Measurements from ENCODE around the gene TTC7B.
A peak's percentile ranks its signal among the peaks of the same experiment; 100 is the strongest.

TTC7B gene

GRCh38 chr14:90587252-90587910, 228.8 kb downstream of the TTC7B start:
- DNase-seq = no peak

GRCh38 chr14:90585106-90585505, 231.1 kb downstream of the TTC7B start:
- DNase-seq = no peak

GRCh38 chr14:90583916-90584605, 232.2 kb downstream of the TTC7B start:
- DNase-seq = no peak

- no peak for DNase-seq
Measured at GRCh38 chr14:90583427-90583826, 232.8 kb downstream of the TTC7B start.

- DNase-seq = no peak
Measured at GRCh38 chr14:90582166-90582565, 234.1 kb downstream of the TTC7B start.

GRCh38 chr14:90581745-90582144, 234.5 kb downstream of the TTC7B start:
- no peak for DNase-seq

GRCh38 chr14:90580377-90581335, 235.6 kb downstream of the TTC7B start:
- peak in 1 of 2 experiments; percentile 38 for DNase-seq

GRCh38 chr14:90579816-90580215, 236.4 kb downstream of the TTC7B start:
- DNase-seq = no peak

- no peak for DNase-seq
Measured at GRCh38 chr14:90579088-90579487, 237.1 kb downstream of the TTC7B start.

GRCh38 chr14:90578283-90578985, 237.8 kb downstream of the TTC7B start:
- DNase-seq = no peak

- no peak for DNase-seq
Measured at GRCh38 chr14:90577661-90578282, 238.5 kb downstream of the TTC7B start.

GRCh38 chr14:90576981-90577660, 239.1 kb downstream of the TTC7B start:
- DNase-seq = no peak

GRCh38 chr14:90576581-90576980, 239.6 kb downstream of the TTC7B start:
- no peak for DNase-seq

GRCh38 chr14:90575781-90576180, 240.4 kb downstream of the TTC7B start:
- DNase-seq = no peak

- no peak for DNase-seq
Measured at GRCh38 chr14:90575336-90575735, 240.9 kb downstream of the TTC7B start.

GRCh38 chr14:90574188-90575131, 241.8 kb downstream of the TTC7B start:
- DNase-seq = no peak

- no peak for DNase-seq
Measured at GRCh38 chr14:90573385-90574105, 242.7 kb downstream of the TTC7B start.

- no peak for DNase-seq
Measured at GRCh38 chr14:90572441-90573150, 243.6 kb downstream of the TTC7B start.
